VCaP (cell line): ENCODE results near the gene DECR2.

Experiments
- H3K27ac ChIP-seq: fragments of 450-650 bp; 2 replicates; pipeline ENCODE4 v1.5.1; 2017
- TF ChIP-seq, protein P1 (sequence below): fragments of 450-650 bp; conservative IDR thresholded peaks from 2 replicates; pipeline ENCODE4 v1.5.1; 2017; ENCODE audit warnings: mild to moderate bottlenecking, moderate library complexity

Gene DECR2

DNA sequence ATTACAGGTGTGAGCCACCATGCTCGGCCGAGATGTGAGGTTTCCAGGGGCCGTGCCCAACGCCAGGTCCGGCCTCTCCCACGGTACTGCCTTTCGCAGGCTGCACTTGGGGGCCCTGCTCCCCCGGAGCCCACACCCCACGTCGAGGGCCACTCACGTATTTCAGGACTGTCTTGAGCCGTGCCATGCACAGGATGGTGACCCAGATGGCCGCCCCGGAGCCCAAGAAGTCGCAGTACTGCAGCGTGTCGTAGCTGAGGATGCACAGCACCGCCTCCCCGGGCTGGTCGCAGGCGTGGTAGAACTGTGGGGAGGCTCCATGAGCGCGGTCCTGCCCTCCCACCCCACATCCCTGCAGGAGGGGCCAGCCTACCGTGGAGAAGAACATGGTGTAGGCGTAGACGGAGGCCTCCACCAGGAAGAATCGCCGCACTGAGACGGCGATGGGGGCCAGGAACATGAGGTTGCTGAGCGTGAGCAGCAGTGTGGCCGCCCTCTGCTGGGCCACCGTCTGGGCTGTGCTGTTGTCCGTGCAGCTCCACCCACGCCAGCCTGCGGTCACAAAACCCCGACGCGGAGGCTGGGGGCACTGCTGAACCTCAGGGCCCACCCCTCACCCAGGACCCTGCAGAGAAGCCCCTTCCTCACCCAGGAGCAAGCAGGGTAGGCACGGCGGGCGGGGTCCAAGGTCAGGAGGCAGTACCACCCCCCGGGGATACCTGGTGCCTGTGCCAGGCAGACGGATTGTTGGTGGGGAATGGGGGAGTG is 27.7 kb upstream of the DECR2 start:
- TF ChIP-seq, protein P1, sequence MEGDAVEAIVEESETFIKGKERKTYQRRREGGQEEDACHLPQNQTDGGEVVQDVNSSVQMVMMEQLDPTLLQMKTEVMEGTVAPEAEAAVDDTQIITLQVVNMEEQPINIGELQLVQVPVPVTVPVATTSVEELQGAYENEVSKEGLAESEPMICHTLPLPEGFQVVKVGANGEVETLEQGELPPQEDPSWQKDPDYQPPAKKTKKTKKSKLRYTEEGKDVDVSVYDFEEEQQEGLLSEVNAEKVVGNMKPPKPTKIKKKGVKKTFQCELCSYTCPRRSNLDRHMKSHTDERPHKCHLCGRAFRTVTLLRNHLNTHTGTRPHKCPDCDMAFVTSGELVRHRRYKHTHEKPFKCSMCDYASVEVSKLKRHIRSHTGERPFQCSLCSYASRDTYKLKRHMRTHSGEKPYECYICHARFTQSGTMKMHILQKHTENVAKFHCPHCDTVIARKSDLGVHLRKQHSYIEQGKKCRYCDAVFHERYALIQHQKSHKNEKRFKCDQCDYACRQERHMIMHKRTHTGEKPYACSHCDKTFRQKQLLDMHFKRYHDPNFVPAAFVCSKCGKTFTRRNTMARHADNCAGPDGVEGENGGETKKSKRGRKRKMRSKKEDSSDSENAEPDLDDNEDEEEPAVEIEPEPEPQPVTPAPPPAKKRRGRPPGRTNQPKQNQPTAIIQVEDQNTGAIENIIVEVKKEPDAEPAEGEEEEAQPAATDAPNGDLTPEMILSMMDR = no peak
- H3K27ac ChIP-seq = no peak overlapping the region

DNA sequence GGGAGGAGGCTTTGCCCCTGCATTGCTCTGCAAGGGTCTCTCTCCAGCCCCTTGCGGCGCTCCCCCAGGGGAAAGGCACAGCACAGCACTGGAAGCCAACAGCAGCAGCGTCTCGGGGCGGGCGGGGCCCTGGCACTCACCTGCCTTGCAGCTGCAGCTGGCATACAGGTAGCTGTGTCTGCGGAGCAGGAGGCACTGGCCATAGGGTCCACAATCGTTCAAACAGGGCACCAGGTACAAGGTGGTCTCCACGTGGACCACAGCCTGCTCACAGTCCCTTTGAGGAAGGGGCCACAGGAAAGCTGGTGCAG is 27.1 kb upstream of the DECR2 start:
- TF ChIP-seq, protein P1 = no peak
- no peak overlapping the region for H3K27ac ChIP-seq

DNA sequence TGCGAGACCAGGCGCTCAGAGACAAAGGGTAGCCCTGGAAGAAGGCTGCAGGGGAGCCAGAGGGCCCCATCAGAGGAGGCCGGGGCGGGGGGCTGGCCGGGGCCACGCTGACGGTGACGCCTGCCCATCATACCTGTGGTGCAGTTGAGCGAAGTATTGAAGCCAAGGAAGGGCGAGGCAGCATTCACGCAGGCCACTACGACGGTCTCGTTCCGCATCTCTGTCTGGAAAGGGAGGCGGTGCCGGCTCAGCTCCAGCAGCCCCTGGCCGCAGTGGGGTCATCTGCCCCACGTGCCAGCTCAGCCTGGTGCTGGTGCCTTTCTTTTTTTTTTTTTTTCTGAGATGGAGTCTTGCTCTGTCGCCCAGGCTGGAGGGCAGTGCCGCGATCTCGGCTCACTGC is 26.5 kb upstream of the DECR2 start:
- TF ChIP-seq, protein P1 = no peak
- H3K27ac ChIP-seq = no peak overlapping the region

DNA sequence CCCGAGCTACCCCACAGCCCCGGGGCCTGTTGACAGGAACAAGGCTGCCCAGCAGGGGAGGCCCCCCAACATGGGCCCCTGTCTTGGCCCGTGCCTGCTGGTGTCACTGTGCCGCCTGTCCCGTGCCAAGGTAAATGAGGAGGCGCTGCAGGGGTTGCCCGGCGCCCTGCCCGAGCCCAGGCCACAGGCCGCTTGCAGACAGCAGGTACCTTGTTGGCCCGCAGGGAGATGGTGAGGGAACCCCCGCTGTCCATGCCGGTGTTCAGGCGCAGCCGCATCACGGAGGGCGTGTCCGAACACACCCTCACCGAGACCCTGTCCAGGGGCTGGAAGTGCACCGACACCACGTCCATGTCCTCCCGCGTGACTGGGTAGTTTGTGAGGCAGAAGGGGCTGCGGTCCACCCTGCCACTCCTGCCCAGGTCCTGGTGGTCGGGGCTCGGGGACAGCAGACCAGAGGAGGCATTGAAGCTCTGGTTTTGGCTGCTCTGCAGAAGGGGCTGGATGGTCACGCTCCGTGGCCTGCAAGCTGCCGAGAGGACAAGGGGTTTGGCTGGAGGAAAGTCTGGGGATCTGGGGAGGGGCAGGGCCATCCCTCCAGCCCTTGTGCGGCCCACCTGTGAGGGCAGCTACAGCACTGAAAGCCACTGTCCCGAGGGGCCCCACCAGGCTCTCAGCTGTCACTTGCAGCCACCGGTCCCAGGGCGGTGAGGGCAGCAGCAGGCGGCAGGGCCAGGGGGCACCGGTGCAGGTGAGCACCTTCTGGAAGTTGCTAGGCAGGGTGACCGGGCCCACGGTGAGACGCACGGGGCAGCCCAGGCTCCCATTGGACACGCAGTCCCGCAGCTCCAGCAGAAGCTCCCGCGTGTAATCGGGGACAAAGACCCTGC is 25.5 kb upstream of the DECR2 start:
- TF ChIP-seq, protein P1 = no peak
- H3K27ac ChIP-seq = no peak overlapping the region

DNA sequence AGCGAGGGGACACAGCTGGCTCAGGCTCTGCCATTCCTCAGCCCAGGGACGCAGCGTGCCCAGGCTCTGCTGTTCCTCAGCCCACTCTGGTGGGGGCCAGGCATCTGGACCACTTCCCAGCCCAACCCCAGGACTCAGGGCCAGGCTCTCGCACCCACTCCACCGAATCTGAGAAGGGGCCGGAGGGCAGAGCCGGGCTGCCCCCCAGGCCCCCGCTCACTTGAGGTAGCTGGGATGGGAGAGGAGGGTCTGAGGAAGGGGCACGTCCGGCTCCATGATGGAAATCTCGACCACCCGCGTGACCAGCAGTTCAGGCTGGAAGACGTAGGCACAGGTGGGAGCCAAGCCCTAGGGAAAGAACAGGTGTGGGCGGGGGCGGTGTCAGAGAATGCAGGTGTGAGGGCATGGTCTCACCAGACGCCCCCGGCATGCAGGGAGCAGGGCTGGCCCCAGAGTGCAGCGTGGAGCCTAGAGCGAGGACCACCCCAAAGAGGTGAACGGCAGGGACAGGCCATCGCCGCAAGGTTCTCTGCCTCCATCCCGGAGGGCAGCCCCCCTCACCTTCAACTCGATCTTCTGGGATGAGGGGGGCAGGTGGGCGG is 24.8 kb upstream of the DECR2 start:
- H3K27ac ChIP-seq = no peak overlapping the region
- TF ChIP-seq, protein P1 = no peak

DNA sequence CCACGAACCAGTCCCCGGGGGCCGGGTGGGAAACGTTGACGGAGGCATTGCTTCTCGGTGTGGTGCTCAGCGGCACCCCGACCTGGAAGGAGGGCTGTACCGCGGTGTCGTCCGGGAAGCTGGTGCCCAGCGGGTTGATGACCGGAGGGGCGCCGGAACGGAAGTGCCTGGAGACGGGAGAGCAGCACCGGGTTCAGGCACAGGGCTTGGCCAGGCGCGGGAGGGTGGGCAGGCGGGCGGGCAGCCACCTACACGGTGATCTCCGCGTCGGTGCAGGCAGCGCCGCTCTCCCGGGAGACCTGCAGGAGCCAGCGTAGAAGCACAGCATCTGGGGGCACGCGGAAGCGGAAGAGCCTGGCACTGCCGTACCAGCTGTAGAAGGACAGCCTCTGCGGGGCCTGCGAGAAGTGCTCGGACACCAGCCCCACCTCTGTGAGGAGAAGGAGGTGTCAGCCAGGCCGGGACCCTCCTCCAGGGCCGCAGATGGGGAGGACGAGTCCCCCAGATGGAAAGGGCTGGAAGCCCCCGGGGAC is 24.2 kb upstream of the DECR2 start:
- TF ChIP-seq, protein P1 = no peak
- H3K27ac ChIP-seq = no peak overlapping the region

DNA sequence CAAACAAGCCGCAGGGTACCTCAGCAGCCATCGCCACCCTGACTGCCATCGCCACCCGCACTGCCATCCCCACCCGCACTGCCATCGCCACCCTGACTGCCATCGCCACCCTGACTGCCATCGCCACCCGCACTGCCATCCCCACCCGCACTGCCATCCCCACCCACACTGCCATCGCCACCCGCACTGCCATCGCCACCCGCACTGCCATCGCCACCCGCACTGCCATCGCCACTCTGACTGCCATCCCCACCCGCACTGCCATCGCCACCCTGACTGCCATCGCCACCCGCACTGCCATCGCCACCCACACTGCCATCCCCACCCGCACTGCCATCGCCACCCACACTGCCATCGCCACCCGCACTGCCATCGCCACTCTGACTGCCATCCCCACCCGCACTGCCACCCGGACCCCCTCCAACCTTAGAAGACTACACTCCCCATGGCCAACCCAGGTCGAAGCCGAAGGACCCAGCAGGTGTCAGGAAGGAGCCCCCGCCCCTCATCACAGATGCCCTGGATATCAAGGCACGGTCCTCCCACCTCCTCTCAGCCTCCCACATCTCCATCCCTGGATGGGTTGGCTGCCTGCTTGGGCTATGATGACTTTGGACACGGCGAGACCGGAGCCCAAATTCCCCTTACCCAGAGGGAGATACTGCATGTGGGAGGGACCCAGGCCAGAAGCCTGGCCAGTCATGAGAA is 23.4 kb upstream of the DECR2 start:
- peak overlapping the region; percentile 89 for H3K27ac ChIP-seq
